IMR-90 (cell line): Measurements from ENCODE around the gene TFDP2. TPM values are rescaled to one million over a fixed set of nuclear protein-coding genes. Genes with fewer than 3 reads are reported as not detected.
"Not testable (repeated sequence)": the region's sequence is repeated elsewhere in the genome, so short reads cannot be mapped to it uniquely, and the experiment has no call there.

Source experiments
- ATAC-seq: fragments of 200-7000 bp; cut with Tn5 transposase; 2 replicates; pipeline ENCODE4 v1.9.1; 2020; ENCODE audit warnings: low read depth, mild to moderate bottlenecking, moderate library complexity
- BruUV-seq: library from RNA; stranded (reverse); fragments of 400-500 nt; replicated peaks from 2 replicates; lab custom pipeline; 2021; lab: Mats Ljungman, UMichigan
- CTCF ChIA-PET: fragments of 300-600 bp; formaldehyde crosslinking; extraction: SDS; loops from one replicate; lab custom pipeline; 2021; ENCODE audit warnings: antibody characterized with exemption; lab: Yijun Ruan, JAX
- POLR2A ChIA-PET: fragments of 300-600 bp; sonication (Branson Sonifier 250); formaldehyde crosslinking; loops from one replicate; lab custom pipeline; 2022; ENCODE audit warnings: antibody characterized with exemption; ENCODE audit not compliant: unreplicated experiment; lab: Charles Lee
- DNase-seq: peaks from one replicate; pipeline ENCODE4 v3.0.0; 2013
- H2AFZ ChIP-seq: replicated peaks from 2 replicates; pipeline ENCODE3; 2013; ENCODE audit warnings: low read length, mild to moderate bottlenecking; ENCODE audit not compliant: poor library complexity
- H2AK5ac ChIP-seq: 2 replicates; pipeline ENCODE4 v1.6.1; 2013; ENCODE audit warnings: low read depth, low read length, inconsistent platforms
- H2AK9ac ChIP-seq: replicated peaks from 2 replicates; pipeline ENCODE3; 2013; ENCODE audit warnings: mild to moderate bottlenecking, low read depth, low read length, moderate library complexity; ENCODE audit not compliant: poor library complexity
- H2BK120ac ChIP-seq: 2 replicates; pipeline ENCODE4 v1.6.1; 2013; ENCODE audit warnings: low read depth, low read length, inconsistent platforms
- H2BK15ac ChIP-seq: 3 replicates; pipeline ENCODE4 v1.6.1; 2013; ENCODE audit warnings: low read depth, low read length, inconsistent platforms
- H2BK20ac ChIP-seq: 2 replicates; pipeline ENCODE4 v1.6.1; 2013; ENCODE audit warnings: low read depth, mild to moderate bottlenecking, inconsistent platforms, low read length, moderate library complexity
- H2BK5ac ChIP-seq: 2 replicates; pipeline ENCODE4 v1.6.1; 2013; ENCODE audit warnings: mild to moderate bottlenecking, low read depth, low read length, inconsistent platforms; ENCODE audit not compliant: poor library complexity, severe bottlenecking
- H3K14ac ChIP-seq: replicated peaks from 2 replicates; pipeline ENCODE4 v1.6.1; 2013; ENCODE audit warnings: low read depth, low read length, inconsistent platforms
- H3K18ac ChIP-seq: 2 replicates; pipeline ENCODE4 v1.6.1; 2013; ENCODE audit warnings: low read depth, low read length, control low read depth
- H3K23ac ChIP-seq: 2 replicates; pipeline ENCODE4 v1.6.1; 2013; ENCODE audit warnings: low read depth, low read length, inconsistent platforms
- H3K27ac ChIP-seq: 2 replicates; pipeline ENCODE4 v1.5.1; 2013; ENCODE audit warnings: mild to moderate bottlenecking, control low read depth, low read length; ENCODE audit not compliant: insufficient read depth
- H3K27me3 ChIP-seq: 2 replicates; pipeline ENCODE4 v1.6.1; 2013; ENCODE audit warnings: low read length; ENCODE audit not compliant: control insufficient read depth, insufficient read depth
- H3K36me3 ChIP-seq: 2 replicates; pipeline ENCODE4 v1.6.1; 2013; ENCODE audit warnings: low read length, mixed read lengths; ENCODE audit not compliant: control insufficient read depth, insufficient read depth
- H3K4ac ChIP-seq: 2 replicates; pipeline ENCODE4 v1.6.1; 2013; ENCODE audit warnings: low read depth, low read length, inconsistent platforms
- H3K4me1 ChIP-seq: 2 replicates; pipeline ENCODE4 v1.6.1; 2013; ENCODE audit warnings: low read length, mixed read lengths; ENCODE audit not compliant: control insufficient read depth, insufficient read depth
- H3K4me2 ChIP-seq: 2 replicates; pipeline ENCODE4 v1.6.1; 2013; ENCODE audit warnings: low read depth, mild to moderate bottlenecking, control low read depth, low read length, moderate library complexity
- H3K4me3 ChIP-seq: 2 replicates; pipeline ENCODE4 v1.5.1; 2013; ENCODE audit warnings: low read depth, mild to moderate bottlenecking, control low read depth, low read length, moderate library complexity; ENCODE audit not compliant: insufficient read depth
- H3K56ac ChIP-seq: 2 replicates; pipeline ENCODE4 v1.6.1; 2013; ENCODE audit warnings: low read length, inconsistent platforms; ENCODE audit not compliant: insufficient read depth; ENCODE audit errors: extremely low read depth
- H3K79me1 ChIP-seq, 2 experiments: 2 replicates each; pipeline ENCODE4 v1.6.1; 2013; ENCODE audit warnings: low read length in 2 of 2, inconsistent platforms in 1 of 2, low read depth in 1 of 2
- H3K9ac ChIP-seq: 2 replicates; pipeline ENCODE4 v1.6.1; 2013; ENCODE audit warnings: low read depth, low read length, control low read depth
- H3K9me1 ChIP-seq: 2 replicates; pipeline ENCODE4 v1.6.1; 2013; ENCODE audit warnings: low read length, inconsistent platforms; ENCODE audit not compliant: insufficient read depth
- H3K9me3 ChIP-seq: 2 replicates; pipeline ENCODE4 v1.6.1; 2013; ENCODE audit warnings: low read length; ENCODE audit not compliant: control insufficient read depth, insufficient read depth
- H4K20me1 ChIP-seq: 2 replicates; pipeline ENCODE4 v1.6.1; 2013; ENCODE audit warnings: low read length, inconsistent platforms; ENCODE audit not compliant: insufficient read depth
- H4K5ac ChIP-seq: 2 replicates; pipeline ENCODE4 v1.6.1; 2013; ENCODE audit warnings: mild to moderate bottlenecking, low read depth, low read length, control low read depth
- H4K8ac ChIP-seq, 2 experiments: 2 replicates each; pipeline ENCODE4 v1.6.1; 2013; ENCODE audit warnings: low read depth in 2 of 2, low read length in 2 of 2, control low read depth in 1 of 2, inconsistent platforms in 1 of 2
- H4K91ac ChIP-seq: 2 replicates; pipeline ENCODE4 v1.6.1; 2013; ENCODE audit warnings: low read depth, low read length, inconsistent platforms; ENCODE audit not compliant: insufficient read depth
- CEBPB ChIP-seq: IDR thresholded peaks from 2 replicates; pipeline ENCODE4 v1.6.1; 2012; ENCODE audit warnings: low read depth, low read length, improper control_type of control experiment
- FOS ChIP-seq: fragments of 150-350 bp; IDR thresholded peaks from 2 replicates; pipeline ENCODE4 v1.6.1; 2016; ENCODE audit warnings: low read depth, low read length
- RAD21 ChIP-seq: IDR thresholded peaks from 2 replicates; pipeline ENCODE4 v1.6.1; 2012; ENCODE audit warnings: low read length, improper control_type of control experiment
- WGBS, 2 experiments: methylation state at CpG; one replicate each; pipeline versions ENCODE4 v1.1.5 to v1.1.7; 2013; ENCODE audit warnings: missing lambda C conversion rate in 2 of 2; ENCODE audit not compliant: insufficient read length in 1 of 2; ENCODE audit errors: extremely low coverage in 2 of 2; 5-methylcytosine and 5-hydroxymethylcytosine counted together
- dilution Hi-C: fragments of 300-500 bp; cut with HindIII; formaldehyde crosslinking; loops from one replicate; pipeline ENCODE4 v1.14.3; 2018; ENCODE audit warnings: low sequenced_read_pairs; ENCODE audit not compliant: unreplicated experiment
- in situ Hi-C: fragments of 300-500 bp; cut with MboI; formaldehyde crosslinking; loops from 3 replicates; pipeline ENCODE4 v1.14.3; 2019; ENCODE audit warnings: low sequenced_read_pairs, inconsistent platforms, mixed read lengths
- intact Hi-C: fragments of 100-400 bp; cut with micrococcal nuclease; formaldehyde crosslinking; loops from 2 replicates; pipeline ENCODE4 v1.10.0; 2022
- polyA plus RNA-seq, 3 experiments: library from polyadenylated mRNA; depleted of rRNA; stranded (reverse); fragments of >200 nt; gene quantifications; 2 replicates each; pipeline ENCODE4 v1.2.3, GENCODE V29; 2012; ENCODE audit warnings: low replicate concordance in 1 of 3
- total RNA-seq: library from RNA; depleted of rRNA; stranded (reverse); fragments of >200 nt; gene quantifications from 2 replicates; pipeline ENCODE4 v1.2.3, GENCODE V29; 2012

Gene TFDP2
- total and polyA plus RNA-seq, 2 of the 4 experiments (the other 2 are of a cell fraction) = 10.7 to 23.7 TPM

DNA sequence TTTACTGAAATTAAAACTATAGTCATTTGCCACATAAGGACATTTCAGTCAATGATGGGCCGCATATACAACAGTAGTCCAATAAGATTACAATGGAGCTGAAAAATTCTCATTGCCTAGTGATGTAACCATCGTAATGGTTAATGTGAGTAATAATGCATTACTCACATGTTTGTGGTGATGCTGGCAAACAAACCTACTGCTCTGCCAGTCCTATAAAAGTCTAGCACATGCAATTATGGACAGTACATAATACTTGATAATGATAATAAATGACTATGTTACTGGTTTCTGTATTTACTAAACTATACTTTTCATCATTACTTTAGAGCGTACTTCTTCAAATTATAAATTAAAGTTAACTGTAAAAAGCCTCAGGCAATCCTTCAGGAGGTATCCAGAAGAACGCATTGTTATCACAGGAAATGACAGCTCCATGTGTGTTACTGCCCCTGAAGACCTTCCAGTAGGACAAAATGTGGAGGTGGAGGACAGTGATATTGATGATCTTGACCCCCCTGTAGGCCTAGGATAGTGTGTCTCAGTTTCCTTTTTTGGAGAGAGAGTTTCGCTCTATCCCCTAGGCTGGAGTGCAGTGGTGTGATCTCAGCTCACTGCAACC is 170.2 kb downstream of the TFDP2 start:
- Histone ChIP-seq H3K4me3 (no peak overlapping the region), H3K36me3 (peaks cover 2% of the 10 kb centered on the region; the same call in 1 of the 2 replicates), H4K5ac (no peak overlapping the region), H3K9me3 (no peaks in the 10 kb centered on the region), H2AK9ac (no peak overlapping the region), H3K27ac (no peak overlapping the region), H4K20me1 (no peaks in the 10 kb centered on the region), H4K91ac (no peak overlapping the region), H4K8ac (no peak overlapping the region), H3K23ac (no peak overlapping the region), H3K9me1 (0 out of 2 replicates have a peak, but pooled peaks cover 3% of the 10 kb centered on the region), H3K27me3 (no peaks in the 10 kb centered on the region), H2AK5ac (no peak overlapping the region), H2AFZ (no peak overlapping the region), H2BK15ac (no peak overlapping the region), H3K56ac (no peak overlapping the region), H2BK120ac (no peak overlapping the region), H3K4ac (no peak overlapping the region), H3K4me1 (no peaks in the 10 kb centered on the region; the same call in 1 of the 2 replicates), H2BK20ac (no peak overlapping the region), H3K14ac (no peak overlapping the region), H3K18ac (no peak overlapping the region), H2BK5ac (no peak overlapping the region), H3K79me1 (no peaks in the 10 kb centered on the region), H3K4me2 (no peak overlapping the region), H3K9ac (no peak overlapping the region)
- DNase-seq (peak; percentile 85), ATAC-seq (peak; percentile 87)
- BruUV-seq = no TSS peak
- 100% methylated on average over 1 of the region's 5 CpGs; no CpG with 5 or more reads in 1 of the 2 experiments for WGBS, 2 experiments
- dilution Hi-C loops = no loop called here
- CTCF ChIA-PET = no interaction called here
- TF ChIP-seq CEBPB = peak; percentile 80; the same call in 1 of the 2 replicates
- TF ChIP-seq RAD21 = no peak
- peak; percentile 55 for TF ChIP-seq FOS
- POLR2A ChIA-PET = interaction anchor here (0.7 kb wide), 1 partner anchor 8 kb away, joined by 4 read pairs; no protein-coding TSS in a partner anchor
- intact Hi-C loops = no loop called here
- in situ Hi-C loops = loop anchor here (25.0 kb wide), 1 partner anchor 392 kb away; no protein-coding TSS in a partner anchor

DNA sequence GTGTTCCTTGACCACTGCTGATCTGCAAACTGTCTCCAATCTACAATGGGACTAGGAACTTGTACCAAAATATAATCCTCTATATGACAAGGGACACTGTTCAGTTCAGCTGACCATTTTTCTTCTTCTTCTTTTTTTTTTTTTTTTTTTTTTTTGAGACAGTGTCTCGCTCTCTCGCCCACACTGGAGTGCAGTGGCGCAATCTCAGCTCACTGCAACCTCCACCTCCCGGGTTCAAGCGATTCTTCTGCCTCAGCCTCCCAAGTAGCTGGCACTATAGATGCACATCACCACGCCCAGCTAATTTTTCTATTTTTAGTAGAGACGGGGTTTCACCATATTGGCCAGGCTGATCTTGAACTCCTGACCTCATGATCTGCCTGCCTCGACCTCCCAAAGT is 174.6 kb downstream of the TFDP2 start:
- CTCF ChIA-PET, H2AK9ac ChIP-seq, H3K18ac ChIP-seq, H3K23ac ChIP-seq, intact Hi-C loops, H3K79me1 ChIP-seq, H2BK20ac ChIP-seq, H3K4me2 ChIP-seq, H2BK15ac ChIP-seq, H3K9ac ChIP-seq, H3K4me3 ChIP-seq, H3K36me3 ChIP-seq, H3K9me1 ChIP-seq, H4K5ac ChIP-seq, H2BK5ac ChIP-seq, DNase-seq, H2AFZ ChIP-seq, H3K56ac ChIP-seq, H3K9me3 ChIP-seq, H3K4ac ChIP-seq, ATAC-seq, H4K8ac ChIP-seq, H2BK120ac ChIP-seq, H3K14ac ChIP-seq, H3K27ac ChIP-seq, H4K91ac ChIP-seq, H2AK5ac ChIP-seq, H4K20me1 ChIP-seq, H3K27me3 ChIP-seq, dilution Hi-C loops, POLR2A ChIA-PET, BruUV-seq, H3K4me1 ChIP-seq: not testable (repeated sequence)
- in situ Hi-C loops = loop anchor here (25.0 kb wide), 1 partner anchor 387 kb away; no protein-coding TSS in a partner anchor
- no CpG with 5 or more reads among the region's 8 CpGs for WGBS, 2 experiments
